Esophagus squamous epithelium (tissue), 5 donors: ENCODE results near the gene FCN1. TPM values are rescaled to one million over a fixed set of nuclear protein-coding genes. Genes with fewer than 3 reads are reported as not detected.
"Not testable (repeated sequence)": the region's sequence is repeated elsewhere in the genome, so short reads cannot be mapped to it uniquely, and the experiment has no call there.

Experiments used
- DNase-seq: peaks from one replicate; lab custom pipeline; 2025; lab: John Stamatoyannopoulos, UW
- H3K27ac ChIP-seq, 4 donors: fragments of 200-600 bp; sonication (generic); one replicate each; pipeline ENCODE4 v1.5.1; 2016 to 2019; ENCODE audit warnings: mild to moderate bottlenecking in 1 of 4
- H3K27me3 ChIP-seq, 4 donors: fragments of 200-600 bp; sonication (generic); 1 replicate in 3 of 4; 2 replicates in 1 of 4; pipeline versions ENCODE4 v1.5.1 to v1.6.0; 2017 to 2021; ENCODE audit warnings: antibody characterized with exemption in 1 of 4
- H3K36me3 ChIP-seq, 3 donors: fragments of 200-600 bp; sonication (generic); one replicate each; pipeline ENCODE4 v1.5.1; 2016 to 2019
- H3K4me1 ChIP-seq, 3 donors: fragments of 200-600 bp; sonication (generic); one replicate each; pipeline ENCODE4 v1.5.1; 2017 to 2019
- H3K4me3 ChIP-seq, 4 donors: fragments of 200-600 bp; sonication (generic); 1 replicate in 3 of 4; 2 replicates in 1 of 4; pipeline ENCODE4 v1.5.1; 2016 to 2019; ENCODE audit warnings: mild to moderate bottlenecking in 2 of 4, moderate library complexity in 1 of 4
- H3K9me3 ChIP-seq, 3 donors: fragments of 200-600 bp; sonication (generic); one replicate each; pipeline ENCODE4 v1.5.1; 2016 to 2019
- CTCF ChIP-seq, 6 experiments: fragments of 450-650 bp in 4 of 6; fragments of 200-600 bp in 2 of 6; sonication (generic) in 2 of 6; IDR thresholded peaks; one replicate each; pipeline ENCODE4 v1.5.1; 2016 to 2019; ENCODE audit warnings: antibody characterized with exemption in 6 of 6, mild to moderate bottlenecking in 4 of 6, moderate library complexity in 4 of 6
- POLR2A ChIP-seq, 4 donors: fragments of 450-650 bp; IDR thresholded peaks; one replicate each; pipeline ENCODE4 v1.6.1; 2017; ENCODE audit warnings: antibody characterized with exemption in 4 of 4, mild to moderate bottlenecking in 4 of 4, moderate library complexity in 3 of 4
- WGBS, 2 donors: methylation state at CpG; one replicate each; pipeline ENCODE4 v1.1.5; 2018; 5-methylcytosine and 5-hydroxymethylcytosine counted together
- intact Hi-C: fragments of 100-400 bp; cut with DNase I; formaldehyde crosslinking; loops from one replicate; pipeline ENCODE4 v1.15.0; 2022
- total RNA-seq, 4 donors: library from RNA; depleted of rRNA; stranded (reverse); fragments of >200 nt; gene quantifications; one replicate each; pipeline ENCODE4 v1.1.0, GENCODE V29; 2016
- donor health status: DM: yes; HTN: yes; CAD: no.

The FCN1 gene
- total RNA-seq, 4 donors from 2014 or later = 0.22 to 5.7 (median 0.76) TPM; not detected in 1

- no peak for TF ChIP-seq CTCF (IDR thresholded peaks at IDR 0.05)
- TF ChIP-seq POLR2A (IDR thresholded peaks at IDR 0.05) = no peak
- Histone ChIP-seq H3K27ac (no peak overlapping the region), H3K4me3 (no peak overlapping the region), H3K27me3 (peaks cover 0 to 24% (median 0%) of the 10 kb centered on the region in 4 donors), H3K4me1 (peaks cover 0 to 24% (median 0%) of the 10 kb centered on the region in 3 donors), H3K36me3 (no peaks in the 10 kb centered on the region), H3K9me3 (no peaks in the 10 kb centered on the region)
- DNase-seq = no peak
- whole genome bisulfite sequencing, 2 donors = 46 to 71% methylated on average over 4 to 11 of the region's 16 CpGs
- intact Hi-C loops = no loop called here
Measured at GRCh38 chr9:134863306-134863902, 54.3 kb downstream of the FCN1 start.

GRCh38 chr9:134861595-134862334, 55.9 kb downstream of the FCN1 start:
- intact Hi-C loops = no loop called here

GRCh38 chr9:134860510-134860909, 57.2 kb downstream of the FCN1 start:
- Histone ChIP-seq H3K9me3 (no peaks in the 10 kb centered on the region), H3K27ac (no peak overlapping the region), H3K4me3 (no peak overlapping the region), H3K4me1 (peaks cover 0 to 27% (median 0%) of the 10 kb centered on the region in 3 donors), H3K36me3 (no peaks in the 10 kb centered on the region), H3K27me3 (peaks cover 0 to 40% (median 0%) of the 10 kb centered on the region in 4 donors)
- WGBS, 2 donors = 81 to 83% methylated on average over 13 of the region's 13 CpGs
- DNase-seq = no peak
- intact Hi-C loops = no loop called here
- TF ChIP-seq CTCF (IDR thresholded peaks at IDR 0.05) (no peak), POLR2A (IDR thresholded peaks at IDR 0.05) (no peak)

More at GRCh38 chr9:134861595-134862334, 55.9 kb downstream of the FCN1 start:
- H3K4me1 ChIP-seq = peaks cover 0 to 27% (median 0%) of the 10 kb centered on the region in 3 donors
- TF ChIP-seq POLR2A (IDR thresholded peaks at IDR 0.05) (no peak), CTCF (IDR thresholded peaks at IDR 0.05) (no peak)
- no peak overlapping the region for H3K27ac ChIP-seq
- 83 to 90% methylated on average over 15 of the region's 17 CpGs for WGBS, 2 donors
- H3K9me3 ChIP-seq = no peaks in the 10 kb centered on the region
- DNase-seq = no peak
- no peak overlapping the region for H3K4me3 ChIP-seq
- H3K36me3 ChIP-seq = no peaks in the 10 kb centered on the region
- peaks cover 0 to 27% (median 0%) of the 10 kb centered on the region in 4 donors for H3K27me3 ChIP-seq

GRCh38 chr9:134858051-134858841, 59.5 kb downstream of the FCN1 start:
- no peaks in the 10 kb centered on the region for H3K36me3 ChIP-seq
- H3K27ac ChIP-seq = no peak overlapping the region
- WGBS, 2 donors = 35 to 41% methylated on average over 11 of the region's 11 CpGs
- TF ChIP-seq POLR2A (IDR thresholded peaks at IDR 0.05) (no peak), CTCF (IDR thresholded peaks at IDR 0.05) (no peak)
- H3K4me3 ChIP-seq = no peak overlapping the region
- peaks cover 0 to 41% (median 0%) of the 10 kb centered on the region in 4 donors for H3K27me3 ChIP-seq
- no peaks in the 10 kb centered on the region for H3K9me3 ChIP-seq
- H3K4me1 ChIP-seq = peaks cover 0 to 8% (median 0%) of the 10 kb centered on the region in 3 donors
- intact Hi-C loops = no loop called here
- DNase-seq = no peak

GRCh38 chr9:134857451-134857850, 60.3 kb downstream of the FCN1 start:
- WGBS, 2 donors = 83 to 91% methylated on average over 2 of the region's 2 CpGs
- peaks cover 0 to 41% (median 0%) of the 10 kb centered on the region in 4 donors for H3K27me3 ChIP-seq
- H3K9me3 ChIP-seq, H3K4me1 ChIP-seq, DNase-seq, H3K36me3 ChIP-seq, intact Hi-C loops, H3K27ac ChIP-seq, H3K4me3 ChIP-seq: not testable (repeated sequence)
